Adrenal gland (tissue), 12 donors: ENCODE data around the gene ADAMTS9. TPM values are rescaled to one million over a fixed set of nuclear protein-coding genes. Genes with fewer than 3 reads are reported as not detected.

Source experiments
- DNase-seq, 7 donors: peaks; one replicate each; pipeline ENCODE4 v3.0.0-alpha.2; 2019 to 2020
- H3K27ac ChIP-seq, 5 donors: fragments of 200-600 bp; sonication (generic) in 4 of 5; 1 replicate in 3 of 5; 2 replicates in 2 of 5; pipeline versions ENCODE4 v1.5.1 to v1.8.0; 2016 to 2020; ENCODE audit warnings: mild to moderate bottlenecking in 1 of 5
- H3K27me3 ChIP-seq: fragments of 200-600 bp; 2 replicates; pipeline ENCODE4 v1.8.0; 2021
- H3K36me3 ChIP-seq, 2 donors: fragments of 200-600 bp; replicated peaks in 1 of 2; 1 replicate in 1 of 2; 2 replicates in 1 of 2; pipeline versions ENCODE4 v1.5.1 to v1.8.0; 2018 to 2022
- H3K4me1 ChIP-seq, 2 donors: fragments of 200-600 bp; replicated peaks in 1 of 2; 1 replicate in 1 of 2; 2 replicates in 1 of 2; pipeline versions ENCODE4 v1.5.1 to v1.8.0; 2018 to 2021
- H3K4me3 ChIP-seq, 4 donors: fragments of 200-600 bp; sonication (generic) in 3 of 4; one replicate each; pipeline ENCODE4 v1.5.1; 2016 to 2018
- H3K9me3 ChIP-seq, 3 donors: fragments of 200-600 bp; sonication (generic) in 1 of 3; replicated peaks in 1 of 3; 1 replicate in 2 of 3; 2 replicates in 1 of 3; pipeline versions ENCODE4 v1.5.1 to v1.8.0; 2016 to 2021
- POLR2A ChIP-seq, 2 donors: fragments of 450-650 bp; IDR thresholded peaks; one replicate each; pipeline ENCODE4 v1.6.1; 2017; ENCODE audit warnings: antibody characterized with exemption in 2 of 2, mild to moderate bottlenecking in 2 of 2, moderate library complexity in 1 of 2
- WGBS, 4 donors: extraction: QIAGEN DNeasy Blood & Tissue Kit in 2 of 4; methylation state at CpG; one replicate each; pipeline versions ENCODE4 v1.1.5 to v1.1.7; 2013 to 2017; 5-methylcytosine and 5-hydroxymethylcytosine counted together
- intact Hi-C, 2 donors: fragments of 100-400 bp; cut with DNase I; formaldehyde crosslinking; loops; one replicate each; pipeline versions ENCODE4 v1.14.1 to v1.15.0; 2022 to 2023
- polyA plus RNA-seq, 3 donors: library from polyadenylated mRNA; stranded (reverse); fragments of 200-250 nt in 2 of 3; fragments of 350-450 nt in 1 of 3; fragmentation: Illumina TruSeq in 1 of 3; extraction: RNeasy Lipid Tissue Mini Kit (QIAGEN cat#74804) in 1 of 3; gene quantifications; one replicate each; pipeline ENCODE4 v1.2.3, GENCODE V29; 2013 to 2014
- total RNA-seq, 9 donors: library from RNA; depleted of rRNA in 4 of 9; stranded (reverse); fragments of >200 nt in 4 of 9; fragments of 120-200 nt in 1 of 9; fragmentation: NEBNext Ultra II Directional in 1 of 9; extraction: Animal tissue kit (Norgen Biotek cat#: 25700) in 1 of 9; gene quantifications; one replicate each; pipeline versions ENCODE4 v1.1.0 to v1.2.4, GENCODE V29; 2013 to 2023
- TF ChIP-seq, protein P1 (sequence below), 6 experiments: fragments of 450-650 bp in 4 of 6; fragments of 200-600 bp in 2 of 6; sonication (generic) in 1 of 6; IDR thresholded peaks; 1 replicate in 5 of 6; 2 replicates in 1 of 6; pipeline versions ENCODE4 v1.5.1 to v1.8.0; 2016 to 2021; ENCODE audit warnings: antibody characterized with exemption in 6 of 6, mild to moderate bottlenecking in 2 of 6, moderate library complexity in 1 of 6
- donor health status: healthy with polysubstance abuse.
- donor health status: Bipolar disorder and iron deficiency.
- donor health status: DM: yes; HTN: yes; CAD: no.
- donor health status: DM: no; HTN: no; CAD: no.
- donor health status: DM: no; HTN: no; CAD: no.
- donor health status: DM: yes; HTN: yes; CAD: no.

ADAMTS9 gene
- total and polyA plus RNA-seq, 12 donors, result 5.1 to 51.2 (median 22.0) TPM

DNA sequence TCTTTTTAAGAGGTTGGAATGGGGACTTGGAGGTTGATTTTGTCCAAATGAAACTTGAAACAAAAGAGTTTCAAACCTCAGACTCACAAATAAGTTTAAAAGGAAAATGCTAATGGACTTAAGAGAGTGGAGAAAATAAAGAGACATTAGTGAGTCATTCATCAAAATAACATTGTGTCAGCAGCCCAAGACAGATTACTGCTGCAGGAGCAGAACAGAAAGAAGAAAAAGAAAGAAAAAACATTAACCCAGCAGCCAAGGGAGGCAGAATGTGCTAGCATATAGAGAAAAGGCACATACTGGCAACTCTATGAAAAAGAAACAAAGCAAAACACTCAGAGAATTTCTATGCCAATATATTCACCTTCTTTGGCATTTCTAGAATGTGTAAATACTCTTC, 42.6 kb downstream of the ADAMTS9 start:
- peaks cover 0 to 5% of the 10 kb centered on the region in 2 donors for H3K4me1 ChIP-seq
- no peaks in the 10 kb centered on the region for H3K9me3 ChIP-seq
- intact Hi-C loops, result no loop called here
- no peak overlapping the region for H3K4me3 ChIP-seq
- DNase-seq, result no peak
- no peaks in the 10 kb centered on the region for H3K36me3 ChIP-seq
- H3K27me3 ChIP-seq, result no peaks in the 10 kb centered on the region
- TF ChIP-seq, protein P1, sequence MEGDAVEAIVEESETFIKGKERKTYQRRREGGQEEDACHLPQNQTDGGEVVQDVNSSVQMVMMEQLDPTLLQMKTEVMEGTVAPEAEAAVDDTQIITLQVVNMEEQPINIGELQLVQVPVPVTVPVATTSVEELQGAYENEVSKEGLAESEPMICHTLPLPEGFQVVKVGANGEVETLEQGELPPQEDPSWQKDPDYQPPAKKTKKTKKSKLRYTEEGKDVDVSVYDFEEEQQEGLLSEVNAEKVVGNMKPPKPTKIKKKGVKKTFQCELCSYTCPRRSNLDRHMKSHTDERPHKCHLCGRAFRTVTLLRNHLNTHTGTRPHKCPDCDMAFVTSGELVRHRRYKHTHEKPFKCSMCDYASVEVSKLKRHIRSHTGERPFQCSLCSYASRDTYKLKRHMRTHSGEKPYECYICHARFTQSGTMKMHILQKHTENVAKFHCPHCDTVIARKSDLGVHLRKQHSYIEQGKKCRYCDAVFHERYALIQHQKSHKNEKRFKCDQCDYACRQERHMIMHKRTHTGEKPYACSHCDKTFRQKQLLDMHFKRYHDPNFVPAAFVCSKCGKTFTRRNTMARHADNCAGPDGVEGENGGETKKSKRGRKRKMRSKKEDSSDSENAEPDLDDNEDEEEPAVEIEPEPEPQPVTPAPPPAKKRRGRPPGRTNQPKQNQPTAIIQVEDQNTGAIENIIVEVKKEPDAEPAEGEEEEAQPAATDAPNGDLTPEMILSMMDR (IDR thresholded peaks at IDR 0.05), result no peak
- TF ChIP-seq POLR2A (IDR thresholded peaks at IDR 0.05), result no peak
- no peak overlapping the region for H3K27ac ChIP-seq

DNA sequence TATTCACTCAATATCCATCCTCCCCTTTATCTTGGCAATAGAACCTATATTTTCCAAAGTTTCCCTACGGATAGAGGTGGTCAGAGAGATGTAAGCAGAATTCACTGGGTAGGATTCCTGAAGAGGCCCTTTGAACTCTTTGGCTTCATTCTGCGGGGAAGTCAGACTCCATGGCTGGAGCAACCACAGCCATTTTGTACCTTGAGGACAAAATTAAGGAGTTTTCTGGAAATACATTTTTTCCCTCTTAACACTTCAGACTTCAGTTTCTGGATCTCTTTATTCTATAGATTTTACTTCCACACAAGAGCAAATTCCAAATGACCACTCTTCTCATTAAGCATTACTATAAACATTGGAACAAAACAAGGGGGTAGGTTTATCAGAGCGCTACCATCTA, 43.3 kb downstream of the ADAMTS9 start:
- Histone ChIP-seq H3K4me3 (no peak overlapping the region), H3K4me1 (peaks cover 0 to 5% of the 10 kb centered on the region in 2 donors), H3K27ac (no peak overlapping the region), H3K27me3 (no peaks in the 10 kb centered on the region), H3K36me3 (no peaks in the 10 kb centered on the region), H3K9me3 (no peaks in the 10 kb centered on the region)
- TF ChIP-seq POLR2A (IDR thresholded peaks at IDR 0.05), result no peak
- TF ChIP-seq, protein P1 (IDR thresholded peaks at IDR 0.05), result no peak
- DNase-seq, result no peak
- intact Hi-C loops, result no loop called here
- WGBS, 4 donors, result 88 to 100% (median 98%) methylated on average over 3 of the region's 3 CpGs

GRCh38 chr3:64642327-64643151, 45.3 kb downstream of the ADAMTS9 start:
- TF ChIP-seq, protein P1 (IDR thresholded peaks at IDR 0.05), result no peak
- no peak for TF ChIP-seq POLR2A (IDR thresholded peaks at IDR 0.05)
- Histone ChIP-seq H3K27ac (no peak overlapping the region), H3K36me3 (no peaks in the 10 kb centered on the region), H3K27me3 (no peaks in the 10 kb centered on the region), H3K9me3 (no peaks in the 10 kb centered on the region), H3K4me1 (peaks cover 0 to 5% of the 10 kb centered on the region in 2 donors), H3K4me3 (peak overlapping the region in 1 of 4 donors; percentile 21)
- intact Hi-C loops, result no loop called here
- DNase-seq, result peak in 4 of 7 donors; percentile 10 to 45 (median 25)
- WGBS, 4 donors, result 63 to 71% (median 70%) methylated on average over 18 of the region's 18 CpGs

- no peaks in the 10 kb centered on the region for H3K4me1 ChIP-seq
- intact Hi-C loops, result no loop called here
- no peaks in the 10 kb centered on the region for H3K9me3 ChIP-seq
- no peak overlapping the region for H3K27ac ChIP-seq
- TF ChIP-seq, protein P1 (IDR thresholded peaks at IDR 0.05), result no peak
- no peak for TF ChIP-seq POLR2A (IDR thresholded peaks at IDR 0.05)
- no peaks in the 10 kb centered on the region for H3K27me3 ChIP-seq
- H3K36me3 ChIP-seq, result no peaks in the 10 kb centered on the region
- DNase-seq, result no peak
- H3K4me3 ChIP-seq, result no peak overlapping the region
- 81 to 92% (median 86%) methylated on average over 3 of the region's 3 CpGs for WGBS, 4 donors
Observed at GRCh38 chr3:64638981-64639481, 48.8 kb downstream of the ADAMTS9 start.
